Endothelial cell of umbilical vein (primary cell): ENCODE measurements around the gene FSTL4. TPM values are rescaled to one million over a fixed set of nuclear protein-coding genes. Genes with fewer than 3 reads are reported as not detected.

ENCODE experiments used
- BruUV-seq: library from RNA; stranded (reverse); fragments of 400-500 nt; replicated peaks from 2 replicates; lab custom pipeline; 2021; lab: Mats Ljungman, UMichigan
- CTCF ChIA-PET: fragments of 300-600, 350-600 bp; sonication (Branson Sonifier 250); formaldehyde crosslinking; loops from one replicate; lab custom pipeline; 2021; ENCODE audit warnings: antibody characterized with exemption, inconsistent platforms; lab: Charles Lee
- POLR2A ChIA-PET: fragments of 300-600, 350-600 bp; sonication (Branson Sonifier 250); formaldehyde crosslinking; loops from one replicate; lab custom pipeline; 2021; ENCODE audit warnings: antibody characterized with exemption, inconsistent platforms; lab: Charles Lee
- DNase-seq: peaks from one replicate; pipeline ENCODE4 v3.0.0-alpha.2; 2011; ENCODE audit warnings: low read depth, low spot score
- FAIRE-seq: peaks from 2 replicates; lab custom pipeline; 2011; peaks lifted over from hg19 to GRCh38; lab: Jason Lieb, UNC
- H2AFZ ChIP-seq: 2 replicates; pipeline ENCODE4 v1.6.0; 2012; ENCODE audit warnings: low read depth, low read length, control low read depth, inconsistent platforms
- H3K27ac ChIP-seq: 2 replicates; pipeline ENCODE4 v1.5.1; 2011; ENCODE audit warnings: low read depth, mild to moderate bottlenecking, control low read depth, low read length, moderate library complexity; ENCODE audit not compliant: insufficient read depth
- H3K27me3 ChIP-seq, 2 experiments: 2 replicates each; pipeline versions ENCODE4 v1.6.0 to v1.6.1; 2011; ENCODE audit warnings: low read length in 2 of 2, mixed read lengths in 1 of 2; ENCODE audit not compliant: control insufficient read depth in 2 of 2, insufficient read depth in 2 of 2
- H3K36me3 ChIP-seq, 2 experiments: 2 replicates in 1 of 2; 3 replicates in 1 of 2; pipeline ENCODE4 v1.5.1; 2011; ENCODE audit warnings: low read length in 2 of 2, mild to moderate bottlenecking in 1 of 2, moderate library complexity in 1 of 2; ENCODE audit not compliant: control insufficient read depth in 2 of 2, insufficient read depth in 2 of 2; ENCODE audit errors: extremely low read depth in 1 of 2
- H3K4me1 ChIP-seq: 3 replicates; pipeline ENCODE4 v1.5.1; 2011; ENCODE audit warnings: mild to moderate bottlenecking, low read length; ENCODE audit not compliant: control insufficient read depth, insufficient read depth; ENCODE audit errors: extremely low read depth
- H3K4me2 ChIP-seq: 2 replicates; pipeline ENCODE4 v1.6.1; 2011; ENCODE audit warnings: low read length, control low read depth, mixed read lengths; ENCODE audit not compliant: insufficient read depth
- H3K4me3 ChIP-seq, 3 experiments: fragments of 200-600 bp in 1 of 3; sonication (generic), shearing (Covaris generic) in 1 of 3; replicated peaks in 1 of 3; 2 replicates each; pipeline ENCODE4 v1.5.1; 2011 to 2016; ENCODE audit warnings: control low read depth in 3 of 3, low read length in 3 of 3, mild to moderate bottlenecking in 2 of 3, inconsistent platforms in 1 of 3, low read depth in 1 of 3, moderate library complexity in 1 of 3; ENCODE audit not compliant: insufficient read depth in 1 of 3
- H3K79me2 ChIP-seq: 2 replicates; pipeline ENCODE4 v1.6.0; 2012; ENCODE audit warnings: low read length, inconsistent platforms; ENCODE audit not compliant: control insufficient read depth, insufficient read depth
- H3K9ac ChIP-seq: replicated peaks from 2 replicates; pipeline ENCODE3; 2011; ENCODE audit warnings: low read length, control low read depth; ENCODE audit not compliant: insufficient read depth; ENCODE audit errors: extremely low read depth
- H3K9me1 ChIP-seq: replicated peaks from 3 replicates; pipeline ENCODE4 v1.6.0; 2011; ENCODE audit warnings: mild to moderate bottlenecking, low read length; ENCODE audit not compliant: control insufficient read depth, insufficient read depth; ENCODE audit errors: extremely low read depth
- H3K9me3 ChIP-seq: replicated peaks from 2 replicates; pipeline ENCODE4 v1.5.1; 2012; ENCODE audit warnings: low read length, inconsistent platforms; ENCODE audit not compliant: control insufficient read depth, insufficient read depth
- H4K20me1 ChIP-seq: replicated peaks from 2 replicates; pipeline ENCODE3; 2011; ENCODE audit warnings: mild to moderate bottlenecking, low read length; ENCODE audit not compliant: control insufficient read depth, insufficient read depth; ENCODE audit errors: extremely low read depth
- EZH2 ChIP-seq: IDR thresholded peaks from 2 replicates; pipeline ENCODE4 v1.6.1; 2012; ENCODE audit warnings: borderline replicate concordance, low read depth, mild to moderate bottlenecking, moderate library complexity, low read length, inconsistent platforms; ENCODE audit not compliant: severe bottlenecking
- FOS ChIP-seq: IDR thresholded peaks from 2 replicates; pipeline ENCODE4 v1.6.1; 2011; ENCODE audit warnings: mild to moderate bottlenecking, low read length, moderate library complexity, borderline replicate concordance; ENCODE audit not compliant: insufficient read depth
- GATA2 ChIP-seq: IDR thresholded peaks from 2 replicates; pipeline ENCODE4 v1.7.0; 2011; ENCODE audit warnings: low read depth, mild to moderate bottlenecking, moderate library complexity, mixed read lengths, low read length; ENCODE audit not compliant: insufficient read length, insufficient read depth
- JUN ChIP-seq: IDR thresholded peaks from 2 replicates; pipeline ENCODE4 v1.6.1; 2011; ENCODE audit warnings: borderline replicate concordance, low read depth; ENCODE audit not compliant: insufficient read length, insufficient read depth
- MAX ChIP-seq: IDR thresholded peaks from 2 replicates; pipeline ENCODE4 v1.6.1; 2011; ENCODE audit not compliant: insufficient read depth, insufficient read length
- MYC ChIP-seq: IDR thresholded peaks from one replicate; pipeline ENCODE4 v1.6.1; 2011; ENCODE audit warnings: mild to moderate bottlenecking, low read depth, low read length
- POLR2A ChIP-seq: IDR thresholded peaks from 2 replicates; pipeline ENCODE4 v1.6.1; 2012; ENCODE audit warnings: low read depth, mild to moderate bottlenecking, control low read depth, low read length
- POLR2AphosphoS5 ChIP-seq: IDR thresholded peaks from 2 replicates; pipeline ENCODE4 v1.6.1; 2012; ENCODE audit warnings: low read depth, mild to moderate bottlenecking, control low read depth, low read length, moderate library complexity; ENCODE audit not compliant: insufficient read depth
- dilution Hi-C: fragments of 300-500 bp; cut with MboI; formaldehyde crosslinking; loops from one replicate; pipeline ENCODE4 v1.15.0; 2019; ENCODE audit warnings: low sequenced_read_pairs; ENCODE audit not compliant: extremely low pct_ligation_motif_present
- intact Hi-C: fragments of 100-400 bp; cut with micrococcal nuclease; formaldehyde crosslinking; loops from one replicate; pipeline ENCODE4 v1.10.0; 2022
- polyA plus RNA-seq, 4 experiments: library from polyadenylated mRNA; depleted of rRNA in 3 of 4; stranded (reverse) in 3 of 4; unstranded in 1 of 4; fragments of >200 nt; gene quantifications; 2 replicates each; pipeline versions ENCODE4 v1.2.1 to v1.2.3, GENCODE V29; 2011 to 2012; ENCODE audit warnings: missing spikeins in 1 of 4
- total RNA-seq: library from RNA; stranded (reverse); gene quantifications from 2 replicates; pipeline ENCODE4 v1.2.3, GENCODE V29; 2021
- TF ChIP-seq, protein P1 (sequence below), 2 donors: IDR thresholded peaks; 1 replicate in 1 of 2; 2 replicates in 1 of 2; pipeline ENCODE4 v1.5.1; 2011; ENCODE audit warnings: low read length in 2 of 2, mild to moderate bottlenecking in 2 of 2, moderate library complexity in 2 of 2, control low read depth in 1 of 2, inconsistent platforms in 1 of 2, low read depth in 1 of 2; ENCODE audit not compliant: insufficient read depth in 1 of 2; ENCODE audit errors: extremely low read depth in 1 of 2

FSTL4 gene
- total and polyA plus RNA-seq, 2 donors (not counting 3 experiments of a cell fraction or from before 2014, with no cell fraction given), result 0.18 TPM; not detected in 1

GRCh38 chr5:133246053-133246370, 366.3 kb downstream of the FSTL4 start:
- no peak overlapping the region for H3K4me2 ChIP-seq
- no TSS peak for BruUV-seq
- dilution Hi-C loops, result no loop called here
- FAIRE-seq, result no peak
- H3K79me2 ChIP-seq, result no peaks in the 10 kb centered on the region
- no peak for DNase-seq
- no peaks in the 10 kb centered on the region for H3K9me3 ChIP-seq
- no peak overlapping the region for H3K4me3 ChIP-seq
- no peaks in the 10 kb centered on the region for H3K27me3 ChIP-seq
- no peaks in the 10 kb centered on the region for H4K20me1 ChIP-seq
- ChIA-PET CTCF (interaction anchor here (1.3 to 7.1 kb wide), 4 partner anchors 24 to 133 kb away, joined by 3 to 303 read pairs (median 38); no protein-coding TSS in a partner anchor), POLR2A (no interaction called here)
- H3K36me3 ChIP-seq, result no peaks in the 10 kb centered on the region
- H3K4me1 ChIP-seq, result peaks cover 9% of the 10 kb centered on the region
- intact Hi-C loops, result loop anchor here (5.0 to 10.0 kb wide), 2 partner anchors 39 to 861 kb away; no protein-coding TSS in a partner anchor
- no peak overlapping the region for H3K9ac ChIP-seq
- H3K9me1 ChIP-seq, result no peaks in the 10 kb centered on the region
- no peak overlapping the region for H2AFZ ChIP-seq
- no peak for TF ChIP-seq EZH2
- no peak overlapping the region for H3K27ac ChIP-seq

DNA sequence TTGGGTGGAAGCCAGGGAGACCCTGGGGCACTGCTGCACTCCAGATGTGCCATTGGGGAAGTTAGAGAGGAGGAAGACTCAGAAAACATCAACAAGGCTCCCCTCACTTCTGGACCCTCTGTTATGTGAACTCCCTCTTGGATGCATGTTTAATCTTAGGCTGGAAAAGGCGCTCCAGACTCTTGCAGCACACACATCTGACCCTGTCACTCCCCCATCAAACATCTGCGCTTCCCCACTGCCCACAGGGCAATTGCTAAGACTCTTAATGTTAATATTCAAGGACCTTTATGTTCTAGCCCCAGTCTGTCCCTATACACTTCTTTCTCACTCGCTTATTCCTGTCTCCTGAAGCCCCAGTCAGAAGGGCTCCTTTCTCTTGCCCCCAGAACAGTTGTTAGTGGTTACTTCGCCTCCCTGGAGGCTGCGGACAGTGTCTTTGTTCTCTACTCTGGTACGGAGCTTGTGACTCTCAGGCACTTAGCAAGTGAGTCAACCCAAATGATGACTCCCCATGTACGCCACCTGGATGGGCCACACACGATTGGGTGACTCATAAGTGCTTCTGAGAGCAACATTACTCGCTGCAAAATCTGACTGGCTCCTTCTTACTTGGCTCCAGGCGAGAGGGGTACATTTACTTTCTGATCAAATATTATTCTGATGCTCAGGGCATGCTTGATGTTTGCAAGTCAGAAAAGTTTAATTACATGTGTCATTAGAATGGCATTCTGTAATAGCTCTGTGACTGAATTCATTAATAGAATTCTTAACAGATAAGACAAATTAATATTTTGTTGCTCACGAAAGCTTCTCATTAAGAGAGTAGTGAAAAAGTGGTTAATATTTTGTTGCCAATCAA, 366.9 kb downstream of the FSTL4 start:
- Histone ChIP-seq H3K4me1 (peaks cover 15% of the 10 kb centered on the region), H3K27ac (no peak overlapping the region), H3K9ac (no peak overlapping the region), H3K36me3 (no peaks in the 10 kb centered on the region), H3K9me3 (no peaks in the 10 kb centered on the region), H3K9me1 (no peaks in the 10 kb centered on the region), H2AFZ (peak overlapping the region; percentile 13), H4K20me1 (no peaks in the 10 kb centered on the region), H3K27me3 (no peaks in the 10 kb centered on the region), H3K4me3 (no peak overlapping the region), H3K79me2 (no peaks in the 10 kb centered on the region), H3K4me2 (no peak overlapping the region)
- dilution Hi-C loops (no loop called here), intact Hi-C loops (loop anchor here (5.0 to 10.0 kb wide), 2 partner anchors 38 to 861 kb away; no protein-coding TSS in a partner anchor)
- TF ChIP-seq, protein P1, sequence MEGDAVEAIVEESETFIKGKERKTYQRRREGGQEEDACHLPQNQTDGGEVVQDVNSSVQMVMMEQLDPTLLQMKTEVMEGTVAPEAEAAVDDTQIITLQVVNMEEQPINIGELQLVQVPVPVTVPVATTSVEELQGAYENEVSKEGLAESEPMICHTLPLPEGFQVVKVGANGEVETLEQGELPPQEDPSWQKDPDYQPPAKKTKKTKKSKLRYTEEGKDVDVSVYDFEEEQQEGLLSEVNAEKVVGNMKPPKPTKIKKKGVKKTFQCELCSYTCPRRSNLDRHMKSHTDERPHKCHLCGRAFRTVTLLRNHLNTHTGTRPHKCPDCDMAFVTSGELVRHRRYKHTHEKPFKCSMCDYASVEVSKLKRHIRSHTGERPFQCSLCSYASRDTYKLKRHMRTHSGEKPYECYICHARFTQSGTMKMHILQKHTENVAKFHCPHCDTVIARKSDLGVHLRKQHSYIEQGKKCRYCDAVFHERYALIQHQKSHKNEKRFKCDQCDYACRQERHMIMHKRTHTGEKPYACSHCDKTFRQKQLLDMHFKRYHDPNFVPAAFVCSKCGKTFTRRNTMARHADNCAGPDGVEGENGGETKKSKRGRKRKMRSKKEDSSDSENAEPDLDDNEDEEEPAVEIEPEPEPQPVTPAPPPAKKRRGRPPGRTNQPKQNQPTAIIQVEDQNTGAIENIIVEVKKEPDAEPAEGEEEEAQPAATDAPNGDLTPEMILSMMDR (IDR thresholded peaks at IDR 0.05; ENCODE audit: extremely low read depth in 1 of 2, insufficient read depth in 1 of 2, low read depth in 1 of 2, low read length in 2 of 2), result no peak
- TF ChIP-seq POLR2AphosphoS5 (no peak), EZH2 (no peak), GATA2 (no peak), MAX (no peak), POLR2A (no peak), MYC (no peak), JUN (peak; percentile 57), FOS (peak; percentile 57)
- no TSS peak for BruUV-seq
- peak; percentile 44 for DNase-seq
- ChIA-PET CTCF (interaction anchor here (0.7 to 7.1 kb wide), 6 partner anchors 23 to 132 kb away, joined by 3 to 303 read pairs (median 14); no protein-coding TSS in a partner anchor), POLR2A (no interaction called here)
- FAIRE-seq, result peak; percentile 83
